ENCODE data around the gene KIF22.

DNA sequence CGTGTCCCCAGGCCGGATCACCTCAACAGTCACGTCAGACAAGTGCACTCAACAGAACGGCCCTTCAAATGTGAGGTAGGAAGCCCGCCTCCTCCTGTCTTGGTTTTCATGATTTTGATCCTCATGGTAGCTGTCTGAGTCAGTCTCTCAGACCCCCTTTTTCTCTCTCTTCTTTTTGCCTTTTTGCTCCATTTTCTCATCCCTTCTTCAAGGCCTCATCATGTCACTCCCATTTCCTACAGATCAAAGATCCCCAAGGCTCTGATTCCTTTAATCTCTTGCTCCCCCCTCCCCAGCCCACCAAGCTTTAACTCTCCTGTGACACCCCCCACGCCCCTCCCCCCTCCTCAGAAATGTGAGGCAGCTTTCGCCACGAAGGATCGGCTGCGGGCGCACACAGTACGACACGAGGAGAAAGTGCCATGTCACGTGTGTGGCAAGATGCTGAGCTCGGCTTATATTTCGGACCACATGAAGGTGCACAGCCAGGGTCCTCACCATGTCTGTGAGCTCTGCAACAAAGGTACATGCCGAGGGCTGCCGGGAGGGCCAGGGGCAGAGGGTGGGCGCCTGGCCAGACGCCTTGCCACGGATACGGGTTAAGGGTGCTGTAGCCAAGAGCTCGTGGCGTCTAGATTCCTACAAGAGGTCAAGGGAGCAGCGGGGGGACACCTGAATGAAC, 17.8 kb downstream of the KIF22 start:
- TF ChIP-seq CTCF (IDR thresholded peaks at IDR 0.05) (no peak), RFX5 (IDR thresholded peaks at IDR 0.05) (no peak), POLR2A (IDR thresholded peaks at IDR 0.05; ENCODE audit: low read length) (no peak), HOXB5 (CRISPR knock-in tag; IDR thresholded peaks at IDR 0.05) (no peak)
